Liver (tissue), 3 donors: ENCODE data around the gene JAK1.

Experiments
- CTCF ChIP-seq: fragments of 150-350 bp; IDR thresholded peaks from 2 replicates; pipeline ENCODE4 v1.5.1; 2017; ENCODE audit warnings: improper control_type of control experiment, low read depth, low read length; ENCODE audit not compliant: missing input control
- MAX ChIP-seq: IDR thresholded peaks from 2 replicates; pipeline ENCODE4 v1.6.1; 2016; ENCODE audit warnings: antibody characterized with exemption
- RAD21 ChIP-seq, 2 donors: IDR thresholded peaks; 2 replicates each; pipeline ENCODE4 v1.6.1; 2016; ENCODE audit warnings: antibody characterized with exemption in 2 of 2, mild to moderate bottlenecking in 2 of 2
- SP1 ChIP-seq: IDR thresholded peaks from 2 replicates; pipeline ENCODE4 v1.6.1; 2018; ENCODE audit warnings: antibody characterized with exemption, mild to moderate bottlenecking
- donor health status: healthy.
- donor health status: healthy.

GRCh38 chr1:64881281-64881680, 85.1 kb downstream of the JAK1 start:
- TF ChIP-seq SP1 (no peak), RAD21 (IDR thresholded peaks at IDR 0.05) (no peak), CTCF (no peak), MAX (no peak)
